Stimulated activated CD8-positive, alpha-beta memory T cell treated with anti-CD3 and anti-CD28 coated beads, Interleukin-2, amount 100 ng/mL, for 48 hours (primary cell): ENCODE measurements around the gene PRMT7.
"Not testable (repeated sequence)": the region's sequence is repeated elsewhere in the genome, so short reads cannot be mapped to it uniquely, and the experiment has no call there.

Experiments used
- DNase-seq, 2 donors: peaks; one replicate each; pipeline ENCODE4 v3.0.0-alpha.2; 2020; ENCODE audit warnings: low read depth in 2 of 2

Gene PRMT7

GRCh38 chr16:68283346-68283745 lies 27.5 kb upstream of the PRMT7 start:
- DNase-seq = no peak

GRCh38 chr16:68283801-68284598 lies 26.8 kb upstream of the PRMT7 start:
- no peak for DNase-seq

- DNase-seq = no peak
Measured at GRCh38 chr16:68284847-68285246, 26.0 kb upstream of the PRMT7 start.

- DNase-seq = no peak
Measured at GRCh38 chr16:68285683-68286082, 25.1 kb upstream of the PRMT7 start.

- DNase-seq = no peak
Measured at GRCh38 chr16:68286153-68287074, 24.4 kb upstream of the PRMT7 start.

GRCh38 chr16:68287276-68288251 lies 23.3 kb upstream of the PRMT7 start:
- no peak for DNase-seq

GRCh38 chr16:68288252-68288650 lies 22.6 kb upstream of the PRMT7 start:
- DNase-seq = no peak

- DNase-seq = not testable (repeated sequence)
Measured at GRCh38 chr16:68288796-68289195, 22.0 kb upstream of the PRMT7 start.

- no peak for DNase-seq
Measured at GRCh38 chr16:68289202-68289601, 21.6 kb upstream of the PRMT7 start.

GRCh38 chr16:68289621-68290329 lies 21.0 kb upstream of the PRMT7 start:
- DNase-seq = peak in 1 of 2 donors; percentile 52

GRCh38 chr16:68290450-68290849 lies 20.4 kb upstream of the PRMT7 start:
- DNase-seq = no peak

GRCh38 chr16:68291227-68291626 lies 19.6 kb upstream of the PRMT7 start:
- no peak for DNase-seq

- no peak for DNase-seq
Measured at GRCh38 chr16:68292425-68292824, 18.4 kb upstream of the PRMT7 start.

- DNase-seq = no peak
Measured at GRCh38 chr16:68296291-68296690, 14.5 kb upstream of the PRMT7 start.

- DNase-seq = no peak
Measured at GRCh38 chr16:68296693-68297092, 14.1 kb upstream of the PRMT7 start.

- DNase-seq = no peak
Measured at GRCh38 chr16:68297908-68298307, 12.9 kb upstream of the PRMT7 start.

- DNase-seq = no peak
Measured at GRCh38 chr16:68298312-68298711, 12.5 kb upstream of the PRMT7 start.

GRCh38 chr16:68298907-68299561 lies 11.8 kb upstream of the PRMT7 start:
- no peak for DNase-seq

GRCh38 chr16:68299571-68300453 lies 11.0 kb upstream of the PRMT7 start:
- DNase-seq = no peak
